Stimulated activated naive CD8-positive, alpha-beta T cell treated with anti-CD3 and anti-CD28 coated beads, Interleukin-15, amount 100 ng/mL, for 72 hours (primary cell): Measurements from ENCODE around the gene A2M.
"Not testable (repeated sequence)": the region's sequence is repeated elsewhere in the genome, so short reads cannot be mapped to it uniquely, and the experiment has no call there.

Source experiments
- ATAC-seq: fragments of 150-1000 bp; cut with Tn5 transposase; 2 replicates; pipeline ENCODE4 v1.10.0; 2021; ENCODE audit warnings: mild to moderate bottlenecking, moderate library complexity
- DNase-seq, 2 donors: peaks; one replicate each; pipeline ENCODE4 v3.0.0; 2021 to 2022
- H3K27ac Mint-ChIP-seq, 2 donors: one replicate each; pipeline ENCODE4 v1.8.0; 2022; ENCODE audit warnings: mild to moderate bottlenecking in 2 of 2, mixed read lengths in 2 of 2, moderate library complexity in 2 of 2
- H3K27me3 Mint-ChIP-seq: one replicate; pipeline ENCODE4 v1.8.0; 2022; ENCODE audit warnings: mixed read lengths
- H3K4me1 Mint-ChIP-seq: one replicate; pipeline ENCODE4 v1.8.0; 2022; ENCODE audit warnings: mild to moderate bottlenecking, mixed read lengths
- H3K4me3 Mint-ChIP-seq, 2 donors: one replicate each; pipeline ENCODE4 v1.8.0; 2022; ENCODE audit warnings: mild to moderate bottlenecking in 2 of 2, mixed read lengths in 2 of 2, moderate library complexity in 1 of 2
- H3K9me3 Mint-ChIP-seq, 2 donors: one replicate each; pipeline ENCODE4 v1.8.0; 2022; ENCODE audit warnings: mixed read lengths in 2 of 2

The A2M gene

GRCh38 chr12:9115731-9116559 is at the start of gene A2M:
Gene A2M, minus strand, starts transcription at chr12:9115919. Its CDS starts 70 bp downstream, at chr12:9115849.
- Mint-ChIP-seq H3K27ac (no peak within 1 kb of the TSS), H3K4me1 (peaks cover 13% of the 10 kb centered on the region), H3K27me3 (no peaks in the 10 kb centered on the region), H3K9me3 (no peaks in the 10 kb centered on the region), H3K4me3 (peak within 1 kb of the TSS in 1 of 2 donors; percentile 40)
- ATAC-seq (no peak), DNase-seq (no peak)

DNA sequence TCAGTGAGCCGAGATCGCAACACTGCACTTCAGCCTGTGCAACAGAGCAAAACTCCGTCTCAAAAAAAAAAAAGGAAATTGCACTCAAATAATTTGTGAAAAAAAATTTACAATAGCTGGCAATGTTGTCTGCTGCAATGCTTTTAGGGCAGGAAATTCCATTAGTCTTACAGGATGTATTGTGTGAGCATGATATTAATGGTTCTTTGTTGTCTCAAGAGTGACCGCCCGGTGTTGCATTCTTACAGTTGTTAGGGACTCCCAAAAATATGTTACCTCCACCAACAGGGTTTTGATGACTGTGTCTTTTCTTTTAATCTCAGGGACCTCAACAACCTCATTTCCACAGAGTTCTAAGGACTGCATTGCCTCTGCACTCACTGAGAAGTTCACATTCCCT is 47.7 kb upstream of the A2M start:
- no peaks in the 10 kb centered on the region for H3K9me3 Mint-ChIP-seq
- H3K4me1 Mint-ChIP-seq: no peaks in the 10 kb centered on the region
- no peak overlapping the region for H3K27ac Mint-ChIP-seq
- peaks cover 13% of the 10 kb centered on the region for H3K27me3 Mint-ChIP-seq
- ATAC-seq: no peak
- no peak overlapping the region for H3K4me3 Mint-ChIP-seq
- DNase-seq: no peak

DNA sequence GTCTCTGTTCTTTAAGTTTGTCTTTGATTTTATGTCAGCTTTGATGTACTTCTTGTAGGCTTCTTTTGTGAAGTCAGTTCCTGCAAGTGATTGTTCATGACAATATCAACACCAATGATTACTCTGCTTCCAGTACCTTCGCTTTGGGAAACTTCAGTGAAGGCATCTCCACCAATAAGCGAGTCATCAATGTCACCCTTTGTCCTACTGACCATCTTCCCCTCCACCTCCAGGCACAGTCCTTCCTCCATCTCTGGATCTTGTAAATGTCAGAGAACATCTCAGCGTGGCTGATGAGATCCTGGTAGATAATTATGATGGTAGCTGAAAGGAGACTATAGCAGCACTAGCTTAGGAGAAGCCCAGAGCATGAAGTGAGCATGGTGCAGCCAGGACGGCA is 40.4 kb upstream of the A2M start:
- no peak for ATAC-seq
- Mint-ChIP-seq H3K27me3 (peaks cover 8% of the 10 kb centered on the region), H3K9me3 (no peaks in the 10 kb centered on the region), H3K4me1 (no peaks in the 10 kb centered on the region), H3K4me3 (no peak overlapping the region), H3K27ac (no peak overlapping the region)
- DNase-seq: no peak

GRCh38 chr12:9149372-9149771 is 33.7 kb upstream of the A2M start:
- DNase-seq: no peak
- Mint-ChIP-seq H3K9me3 (peaks cover 18 to 22% of the 10 kb centered on the region in 2 donors), H3K4me3 (no peak overlapping the region), H3K4me1 (peaks cover 18% of the 10 kb centered on the region), H3K27ac (no peak overlapping the region), H3K27me3 (no peaks in the 10 kb centered on the region)
- no peak for ATAC-seq

- ATAC-seq: no peak
These were observed 33.2 kb upstream of the A2M start for GRCh38 chr12:9148926-9149325.

GRCh38 chr12:9147461-9147860 is 31.7 kb upstream of the A2M start:
- H3K27ac Mint-ChIP-seq: peak overlapping the region in 1 of 2 donors; percentile 58

More at GRCh38 chr12:9148926-9149325, 33.2 kb upstream of the A2M start:
- peaks cover 23 to 27% of the 10 kb centered on the region in 2 donors for H3K9me3 Mint-ChIP-seq
- H3K4me1 Mint-ChIP-seq: peaks cover 18% of the 10 kb centered on the region
- DNase-seq: no peak
- peaks cover 4% of the 10 kb centered on the region for H3K27me3 Mint-ChIP-seq
- no peak overlapping the region for H3K27ac Mint-ChIP-seq
- H3K4me3 Mint-ChIP-seq: no peak overlapping the region

DNA sequence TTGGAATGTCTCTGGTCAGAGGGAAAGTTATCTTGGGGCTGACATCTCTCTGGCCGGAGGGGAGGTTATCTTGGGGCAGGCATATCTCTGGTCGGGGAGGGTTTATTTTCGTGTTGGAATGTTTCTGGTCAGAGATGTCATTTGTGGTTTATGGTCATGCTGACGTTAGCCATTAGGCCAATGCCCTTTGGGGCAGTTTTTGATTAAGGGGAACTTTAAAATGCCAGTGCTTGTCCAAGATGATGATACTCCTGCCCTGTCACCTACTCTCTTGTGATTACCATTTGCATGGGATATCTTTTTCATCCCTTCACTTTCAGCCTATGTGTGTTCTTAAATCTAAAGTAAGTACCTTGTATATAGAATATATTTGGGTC is 29.0 kb upstream of the A2M start:
- peaks cover 18% of the 10 kb centered on the region for H3K4me1 Mint-ChIP-seq
- peaks cover 8% of the 10 kb centered on the region for H3K27me3 Mint-ChIP-seq
- no peak for ATAC-seq
- no peak for DNase-seq
- H3K9me3 Mint-ChIP-seq: peaks cover 25 to 37% of the 10 kb centered on the region in 2 donors
- no peak overlapping the region for H3K27ac Mint-ChIP-seq
- H3K4me3 Mint-ChIP-seq: no peak overlapping the region

More at GRCh38 chr12:9147461-9147860, 31.7 kb upstream of the A2M start:
- Mint-ChIP-seq H3K4me1 (peaks cover 18% of the 10 kb centered on the region), H3K4me3 (no peak overlapping the region), H3K27me3 (peaks cover 8% of the 10 kb centered on the region), H3K9me3 (peaks cover 25 to 37% of the 10 kb centered on the region in 2 donors)
- no peak for ATAC-seq
- DNase-seq: no peak

DNA sequence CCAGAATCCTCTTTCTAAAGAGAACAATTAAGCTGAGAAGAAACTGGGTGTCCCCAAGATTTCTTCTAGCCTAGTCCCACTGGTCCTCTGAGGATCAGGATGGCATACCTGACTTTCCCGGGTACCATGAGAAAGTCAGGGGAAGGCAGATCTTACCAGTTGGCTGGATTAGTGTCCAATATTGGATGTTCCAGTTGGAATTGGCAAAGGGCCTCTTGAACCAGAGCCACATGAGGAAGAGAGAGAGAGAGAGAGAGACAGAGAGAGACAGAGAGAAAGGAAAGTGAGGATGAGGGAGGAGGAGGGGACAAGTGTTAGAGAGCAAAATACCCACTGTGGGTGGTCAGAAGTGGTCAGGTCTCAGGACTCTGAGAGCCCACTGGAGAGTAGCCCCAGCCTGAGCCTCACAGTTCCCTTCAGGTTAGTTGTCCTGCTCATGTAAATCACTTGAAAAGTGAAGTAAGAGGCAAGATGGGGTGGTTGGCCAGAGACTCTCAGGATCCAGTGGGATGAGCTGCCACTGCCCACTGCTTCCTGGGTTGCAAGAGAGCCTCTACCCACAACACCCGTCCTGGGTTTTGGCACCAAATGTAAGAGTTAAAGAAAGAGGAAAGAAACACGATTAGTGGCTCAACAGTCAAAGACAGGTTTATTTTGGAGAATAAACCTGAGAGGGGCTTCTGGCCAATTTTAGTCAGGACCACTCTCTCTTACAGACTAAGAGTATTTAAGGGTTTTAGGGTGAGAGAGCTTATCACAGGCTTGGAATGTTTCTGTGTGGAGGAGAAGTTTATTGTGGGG is 28.4 kb upstream of the A2M start:
- H3K4me3 Mint-ChIP-seq: no peak overlapping the region
- peaks cover 25 to 37% of the 10 kb centered on the region in 2 donors for H3K9me3 Mint-ChIP-seq
- DNase-seq (no peak), ATAC-seq (no peak)
- peaks cover 18% of the 10 kb centered on the region for H3K4me1 Mint-ChIP-seq
- H3K27me3 Mint-ChIP-seq: peaks cover 8% of the 10 kb centered on the region
- peak overlapping the region in 1 of 2 donors; percentile 87 for H3K27ac Mint-ChIP-seq

- peaks cover 8% of the 10 kb centered on the region for H3K27me3 Mint-ChIP-seq
These were observed 27.4 kb upstream of the A2M start for GRCh38 chr12:9143137-9143536.

GRCh38 chr12:9139588-9140290 is 24.0 kb upstream of the A2M start:
- DNase-seq, H3K4me1 Mint-ChIP-seq, H3K27ac Mint-ChIP-seq, H3K4me3 Mint-ChIP-seq, H3K27me3 Mint-ChIP-seq, ATAC-seq: not testable (repeated sequence)
- H3K9me3 Mint-ChIP-seq: peaks cover 10 to 18% of the 10 kb centered on the region in 2 donors

More at GRCh38 chr12:9143137-9143536, 27.4 kb upstream of the A2M start:
- H3K27ac Mint-ChIP-seq: no peak overlapping the region
- peaks cover 18% of the 10 kb centered on the region for H3K4me1 Mint-ChIP-seq
- no peak for ATAC-seq
- H3K9me3 Mint-ChIP-seq: peaks cover 25 to 37% of the 10 kb centered on the region in 2 donors
- DNase-seq: no peak
- H3K4me3 Mint-ChIP-seq: no peak overlapping the region

DNA sequence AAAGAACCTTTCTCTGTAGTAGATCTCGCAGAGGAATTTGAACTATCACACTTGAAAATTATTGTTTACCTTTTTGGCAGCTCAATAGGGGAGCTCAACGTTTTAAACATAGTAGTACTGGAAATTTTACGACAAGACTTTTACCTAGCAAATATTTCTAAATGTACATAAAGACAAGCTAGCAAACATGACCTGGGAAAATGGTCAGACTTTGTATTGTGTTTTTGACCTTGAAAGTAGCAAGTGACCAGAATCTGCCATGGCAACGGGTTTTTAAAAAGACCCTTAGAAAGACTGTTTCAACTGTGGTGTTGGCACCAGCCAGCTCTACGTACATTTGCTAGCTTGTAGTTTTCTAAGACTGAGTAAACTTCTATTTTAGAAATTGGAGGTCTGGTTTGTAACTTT is 20.2 kb upstream of the A2M start:
- H3K9me3 Mint-ChIP-seq: peaks cover 0 to 2% of the 10 kb centered on the region in 2 donors
- no peak for ATAC-seq
- H3K27ac Mint-ChIP-seq: no peak overlapping the region
- no peaks in the 10 kb centered on the region for H3K4me1 Mint-ChIP-seq
- H3K27me3 Mint-ChIP-seq: peaks cover 6% of the 10 kb centered on the region
- DNase-seq: no peak
- H3K4me3 Mint-ChIP-seq: no peak overlapping the region

DNA sequence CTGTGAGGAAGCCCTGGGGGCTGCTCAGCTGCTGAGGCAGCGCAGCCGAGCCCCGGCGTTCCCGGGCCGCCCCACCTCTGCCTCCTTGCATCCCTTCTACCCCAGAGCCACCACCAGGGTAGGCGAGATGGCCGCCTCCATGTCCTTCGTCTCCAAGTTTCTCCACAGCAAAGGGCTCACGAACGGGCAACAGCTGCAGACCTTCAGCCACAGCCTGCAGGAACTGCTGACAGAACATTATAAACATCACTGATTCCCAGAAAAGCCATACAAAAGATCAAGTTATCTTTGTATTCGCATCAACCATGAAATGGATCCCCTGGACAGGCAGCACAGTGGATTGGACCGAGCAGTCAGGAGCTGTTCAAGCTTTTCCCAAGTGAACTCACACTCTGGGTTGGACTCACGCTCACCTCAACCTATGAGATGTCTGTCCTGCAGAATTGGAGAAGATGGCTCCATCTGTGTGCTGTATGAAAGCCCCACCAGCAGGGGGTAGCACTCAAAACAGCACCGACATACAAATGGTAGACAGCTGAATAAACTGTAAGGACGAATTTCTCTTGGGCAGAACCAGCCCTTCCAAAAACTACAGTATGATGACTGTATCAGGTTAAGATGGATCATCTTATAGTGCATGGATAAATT is 19.4 kb upstream of the A2M start:
- ATAC-seq (peak; percentile 50), DNase-seq (no peak)
- no peaks in the 10 kb centered on the region for H3K4me1 Mint-ChIP-seq
- H3K27ac Mint-ChIP-seq: peak overlapping the region in 1 of 2 donors; percentile 28
- H3K9me3 Mint-ChIP-seq: peaks cover 0 to 6% of the 10 kb centered on the region in 2 donors
- H3K4me3 Mint-ChIP-seq: no peak overlapping the region
- H3K27me3 Mint-ChIP-seq: peaks cover 6% of the 10 kb centered on the region

- H3K4me3 Mint-ChIP-seq: no peak overlapping the region
- no peaks in the 10 kb centered on the region for H3K4me1 Mint-ChIP-seq
- H3K27me3 Mint-ChIP-seq: peaks cover 6% of the 10 kb centered on the region
- ATAC-seq: no peak
- no peak for DNase-seq
- peaks cover 0 to 6% of the 10 kb centered on the region in 2 donors for H3K9me3 Mint-ChIP-seq
- H3K27ac Mint-ChIP-seq: no peak overlapping the region
These were observed 17.6 kb upstream of the A2M start for GRCh38 chr12:9133216-9133916.

- DNase-seq: no peak
- Mint-ChIP-seq H3K4me1 (no peaks in the 10 kb centered on the region), H3K27ac (no peak overlapping the region), H3K27me3 (peaks cover 6% of the 10 kb centered on the region), H3K4me3 (no peak overlapping the region), H3K9me3 (peaks cover 0 to 6% of the 10 kb centered on the region in 2 donors)
- ATAC-seq: no peak
These were observed 16.4 kb upstream of the A2M start for GRCh38 chr12:9132008-9132535.
